Frontal cortex (tissue), 4 donors: Measurements from ENCODE around the gene FGF14. TPM values are rescaled to one million over a fixed set of nuclear protein-coding genes. Genes with fewer than 3 reads are reported as not detected.

Experiments
- DNase-seq, 2 donors: peaks; one replicate each; pipeline ENCODE4 v3.0.0; 2012; ENCODE audit warnings: low spot score in 2 of 2
- FAIRE-seq: peaks from 2 replicates; lab custom pipeline; 2012; peaks lifted over from hg19 to GRCh38; lab: Jason Lieb, UNC
- total RNA-seq: library from RNA; depleted of rRNA; stranded (reverse); fragments of >200 nt; gene quantifications from one replicate; pipeline ENCODE4 v1.2.3, GENCODE V29; 2014
- donor health status: control.
- donor health status: control.
- donor health status: control.

The FGF14 gene
- total RNA-seq, 1 donor from 2014 or later, result 85.2 TPM

GRCh38 chr13:102316732-102317131, 85.1 kb downstream of the FGF14 start:
- FAIRE-seq (no peak), DNase-seq (no peak)

- DNase-seq, result no peak
Measured at GRCh38 chr13:102312841-102313240, 89.0 kb downstream of the FGF14 start.

GRCh38 chr13:102311901-102312300, 89.9 kb downstream of the FGF14 start:
- DNase-seq, result no peak
- no peak for FAIRE-seq

More at GRCh38 chr13:102312841-102313240, 89.0 kb downstream of the FGF14 start:
- no peak for FAIRE-seq

GRCh38 chr13:102311419-102311796, 90.4 kb downstream of the FGF14 start:
- DNase-seq (no peak), FAIRE-seq (no peak)

GRCh38 chr13:102310691-102311418, 91.0 kb downstream of the FGF14 start:
- DNase-seq, result no peak
- no peak for FAIRE-seq

GRCh38 chr13:102309110-102309509, 92.7 kb downstream of the FGF14 start:
- FAIRE-seq (no peak), DNase-seq (no peak)

- no peak for FAIRE-seq
- no peak for DNase-seq
Measured at GRCh38 chr13:102302534-102302933, 99.3 kb downstream of the FGF14 start.

GRCh38 chr13:102300379-102300778, 101.5 kb downstream of the FGF14 start:
- FAIRE-seq, result no peak

GRCh38 chr13:102299366-102299765, 102.5 kb downstream of the FGF14 start:
- DNase-seq (no peak), FAIRE-seq (no peak)

More at GRCh38 chr13:102300379-102300778, 101.5 kb downstream of the FGF14 start:
- DNase-seq, result no peak

- no peak for FAIRE-seq
- DNase-seq, result no peak
Measured at GRCh38 chr13:102298051-102298450, 103.8 kb downstream of the FGF14 start.

GRCh38 chr13:102295316-102296048, 106.4 kb downstream of the FGF14 start:
- DNase-seq (no peak), FAIRE-seq (no peak)

- DNase-seq (no peak), FAIRE-seq (no peak)
Measured at GRCh38 chr13:102294407-102295018, 107.3 kb downstream of the FGF14 start.

- FAIRE-seq (no peak), DNase-seq (no peak)
Measured at GRCh38 chr13:102293723-102294122, 108.1 kb downstream of the FGF14 start.

- DNase-seq (no peak), FAIRE-seq (no peak)
Measured at GRCh38 chr13:102291587-102292218, 110.1 kb downstream of the FGF14 start.

GRCh38 chr13:102289606-102290005, 112.2 kb downstream of the FGF14 start:
- DNase-seq (no peak), FAIRE-seq (no peak)

GRCh38 chr13:102286326-102286725, 115.5 kb downstream of the FGF14 start:
- no peak for FAIRE-seq
- no peak for DNase-seq

GRCh38 chr13:102280366-102280765, 121.5 kb downstream of the FGF14 start:
- DNase-seq, result no peak
- no peak for FAIRE-seq

- DNase-seq, result no peak
- no peak for FAIRE-seq
Measured at GRCh38 chr13:102277286-102277685, 124.6 kb downstream of the FGF14 start.

- DNase-seq (no peak), FAIRE-seq (no peak)
Measured at GRCh38 chr13:102276404-102276803, 125.4 kb downstream of the FGF14 start.

- DNase-seq, result no peak
- no peak for FAIRE-seq
Measured at GRCh38 chr13:102275969-102276368, 125.9 kb downstream of the FGF14 start.
